Globus pallidus (tissue), 1 donor: Measurements from ENCODE around the gene PHLDB2.

Source experiments
- DNase-seq: peaks from one replicate; pipeline ENCODE4 v3.0.0-alpha.2; 2015; ENCODE audit warnings: low spot score

The PHLDB2 gene

GRCh38 chr3:111884411-111885018 lies 25.4 kb downstream of the PHLDB2 start:
- no peak for DNase-seq

DNA sequence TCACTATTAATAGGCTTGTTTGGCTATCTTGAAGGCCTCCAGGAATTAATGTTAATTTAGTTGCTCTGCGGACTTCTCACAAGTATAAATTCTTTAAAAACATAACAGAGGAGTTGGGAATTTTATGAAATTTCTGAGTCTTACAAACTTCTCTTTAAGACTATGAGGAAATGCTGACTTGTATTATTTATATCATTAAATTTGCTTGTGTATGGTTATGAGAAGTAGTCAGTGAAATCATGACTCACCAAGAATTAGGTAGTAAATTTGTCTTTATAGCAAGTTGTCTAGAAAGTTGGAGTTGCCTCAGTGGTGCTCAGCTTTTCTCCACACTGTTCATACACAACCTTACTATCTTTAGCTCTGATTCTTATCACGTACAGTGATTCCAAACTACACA lies 26.5 kb downstream of the PHLDB2 start:
- DNase-seq, result no peak

GRCh38 chr3:111890051-111890580 lies 31.1 kb downstream of the PHLDB2 start:
- no peak for DNase-seq

- DNase-seq, result no peak
These were observed 33.0 kb downstream of the PHLDB2 start for GRCh38 chr3:111892070-111892469.

- DNase-seq, result peak; percentile 45
These were observed 36.0 kb downstream of the PHLDB2 start for GRCh38 chr3:111895071-111895470.

DNA sequence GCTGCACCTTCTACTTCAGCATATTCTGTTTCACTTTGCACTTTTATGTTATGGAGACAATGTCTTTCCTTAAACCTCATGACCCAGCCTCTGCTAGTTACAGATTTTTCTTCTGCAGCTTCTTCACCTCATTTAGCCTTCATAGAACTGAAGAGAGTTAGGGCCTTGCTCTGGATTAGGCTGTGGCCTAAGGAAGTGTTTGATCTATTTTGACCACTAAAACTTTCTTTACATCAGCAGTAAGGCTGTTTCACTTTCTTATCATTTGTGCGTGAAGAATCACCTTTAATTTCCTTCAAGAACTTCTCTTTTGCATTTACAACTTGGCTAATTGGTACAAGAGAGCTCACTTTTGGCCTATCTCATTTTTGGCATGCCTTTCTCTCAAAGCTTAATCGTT lies 40.9 kb downstream of the PHLDB2 start:
- DNase-seq, result no peak

GRCh38 chr3:111901637-111902036 lies 42.6 kb downstream of the PHLDB2 start:
- no peak for DNase-seq

DNA sequence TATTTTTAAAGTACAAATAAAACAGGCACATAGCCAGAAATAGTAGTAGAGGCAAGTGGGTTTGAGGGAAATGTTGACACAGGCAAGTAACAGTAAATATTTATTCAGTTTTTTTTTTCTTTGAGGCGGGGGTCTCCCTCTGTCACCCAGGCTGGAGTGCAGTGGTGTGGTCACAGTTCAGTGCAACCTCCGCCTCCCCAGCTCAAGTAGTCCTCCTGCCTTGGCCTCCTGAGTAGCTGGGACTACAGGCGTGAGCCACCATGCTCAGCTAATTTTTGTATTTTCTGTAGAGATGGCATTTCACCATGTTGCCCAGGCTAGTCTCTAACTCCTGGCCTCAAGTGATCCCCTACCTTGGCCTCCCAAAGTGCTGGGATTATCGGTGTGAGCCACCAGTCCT lies 43.5 kb downstream of the PHLDB2 start:
- no peak for DNase-seq

DNA sequence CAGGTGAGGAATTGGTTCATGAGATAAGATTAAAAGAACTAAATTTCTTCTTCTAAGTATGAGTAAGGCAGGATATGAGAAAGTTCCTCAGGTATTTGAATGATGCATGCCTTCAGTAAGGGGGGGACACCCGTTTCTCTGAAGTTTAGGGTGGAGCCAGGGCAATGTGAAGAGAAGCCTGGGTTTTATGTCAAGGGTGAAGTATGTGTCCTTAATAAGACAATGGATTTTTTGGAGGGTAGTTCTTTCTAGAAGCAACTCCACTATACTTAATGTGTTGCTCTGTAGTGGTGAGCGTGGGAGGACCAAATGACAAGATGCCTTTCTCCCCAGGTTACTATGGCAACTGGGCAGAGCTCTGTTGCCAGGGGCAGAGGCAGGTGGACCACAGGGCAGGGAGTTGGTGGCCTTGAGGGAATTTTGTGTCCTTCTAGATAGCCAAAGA lies 44.0 kb downstream of the PHLDB2 start:
- DNase-seq, result no peak

DNA sequence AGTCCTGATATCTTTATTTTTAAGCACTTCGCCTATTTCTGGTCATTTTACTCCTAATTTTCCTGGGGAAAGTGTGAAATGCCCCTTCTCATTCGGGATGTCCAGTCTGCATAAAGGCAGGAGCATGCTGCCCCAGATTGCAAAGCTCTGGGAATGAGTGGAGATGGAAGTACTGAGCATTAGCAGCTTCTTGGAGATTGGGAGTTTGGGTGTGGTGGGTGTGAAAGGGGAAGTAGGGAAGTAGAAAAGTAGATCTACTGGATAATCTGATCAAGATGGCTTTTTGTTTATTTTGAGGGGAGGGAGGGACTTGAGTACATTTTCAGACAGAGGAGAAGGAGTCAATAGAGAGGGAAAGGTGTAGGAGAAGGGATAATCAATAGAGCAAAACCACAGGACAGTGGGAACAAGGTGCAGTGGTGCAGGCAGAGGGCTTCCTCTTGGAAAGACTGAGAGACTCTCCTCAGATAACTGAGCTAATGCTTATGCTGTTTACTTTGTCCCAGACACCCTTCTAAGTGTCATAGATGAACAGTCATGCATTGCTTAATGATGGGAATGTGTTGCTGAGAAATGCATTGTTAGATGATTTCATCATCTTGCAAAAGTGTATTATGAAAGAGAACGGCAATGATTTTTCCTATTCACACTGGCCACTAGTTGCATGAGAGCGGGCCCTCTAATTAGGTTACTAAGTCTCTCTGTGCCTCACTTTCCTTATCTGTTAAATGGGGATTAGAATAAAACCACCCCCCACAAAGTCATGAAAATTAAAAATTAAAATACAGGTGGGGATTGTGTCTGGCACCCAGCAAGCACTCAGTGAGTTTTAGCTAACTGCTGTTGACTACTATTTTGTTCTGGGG lies 45.5 kb downstream of the PHLDB2 start:
- DNase-seq, result no peak

DNA sequence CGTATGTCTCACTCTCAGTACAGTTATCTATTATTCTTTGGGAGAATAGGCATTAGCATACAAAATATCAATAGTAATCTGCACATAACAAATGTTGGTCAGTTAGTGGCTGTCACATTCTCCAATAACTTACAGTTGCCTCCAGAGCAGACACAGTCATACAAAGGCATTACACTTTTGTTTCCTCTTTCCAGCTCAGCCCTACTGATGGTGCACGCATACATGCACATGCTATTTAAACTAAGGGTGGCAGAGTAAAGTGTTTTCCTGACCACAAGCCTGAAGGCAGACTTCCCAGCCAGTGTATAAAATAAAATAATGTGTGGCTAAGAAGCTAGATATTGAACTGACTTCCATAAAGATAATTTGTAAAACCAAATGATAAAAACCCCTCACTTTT lies 47.6 kb downstream of the PHLDB2 start:
- DNase-seq, result no peak

DNA sequence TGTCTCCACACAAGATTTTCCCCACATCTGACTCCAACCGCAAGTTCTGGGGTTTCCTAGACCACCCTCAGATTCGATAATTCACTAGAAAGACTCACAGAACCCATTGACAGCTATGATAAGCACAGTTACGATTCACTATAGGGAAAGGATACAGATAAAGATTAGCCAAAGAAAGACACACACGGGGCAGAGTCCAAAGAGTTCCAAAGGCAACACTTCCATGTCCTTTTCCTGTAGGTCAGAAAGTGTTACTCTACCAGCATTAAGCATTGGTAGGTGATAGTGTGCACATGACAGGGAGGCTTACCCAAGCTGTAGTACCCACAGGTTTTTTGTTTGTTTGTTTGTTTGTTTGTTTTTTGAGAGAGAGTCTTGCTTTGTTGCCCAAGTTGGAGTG lies 48.1 kb downstream of the PHLDB2 start:
- DNase-seq, result no peak

- DNase-seq, result no peak
These were observed 51.7 kb downstream of the PHLDB2 start for GRCh38 chr3:111910806-111911205.

DNA sequence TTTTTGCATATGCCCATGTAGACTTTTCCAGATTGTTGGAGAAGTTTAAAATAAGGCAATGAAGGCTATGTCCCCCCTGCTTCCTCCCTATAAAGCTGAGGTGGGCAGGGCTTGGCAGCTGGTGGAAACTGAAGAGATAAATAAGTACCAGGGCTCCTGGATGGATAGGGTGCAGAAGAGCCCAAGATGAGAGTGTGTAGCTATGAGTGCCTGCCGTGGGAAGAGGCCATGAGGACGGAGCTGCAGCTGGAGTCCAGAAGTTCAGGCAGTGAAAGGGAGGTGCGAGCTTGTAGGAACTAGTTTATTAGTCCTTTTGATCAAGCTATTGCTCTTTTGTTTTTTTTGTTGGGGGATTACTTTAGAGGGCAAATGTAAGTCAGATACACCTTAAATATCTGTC lies 52.4 kb downstream of the PHLDB2 start:
- no peak for DNase-seq

DNA sequence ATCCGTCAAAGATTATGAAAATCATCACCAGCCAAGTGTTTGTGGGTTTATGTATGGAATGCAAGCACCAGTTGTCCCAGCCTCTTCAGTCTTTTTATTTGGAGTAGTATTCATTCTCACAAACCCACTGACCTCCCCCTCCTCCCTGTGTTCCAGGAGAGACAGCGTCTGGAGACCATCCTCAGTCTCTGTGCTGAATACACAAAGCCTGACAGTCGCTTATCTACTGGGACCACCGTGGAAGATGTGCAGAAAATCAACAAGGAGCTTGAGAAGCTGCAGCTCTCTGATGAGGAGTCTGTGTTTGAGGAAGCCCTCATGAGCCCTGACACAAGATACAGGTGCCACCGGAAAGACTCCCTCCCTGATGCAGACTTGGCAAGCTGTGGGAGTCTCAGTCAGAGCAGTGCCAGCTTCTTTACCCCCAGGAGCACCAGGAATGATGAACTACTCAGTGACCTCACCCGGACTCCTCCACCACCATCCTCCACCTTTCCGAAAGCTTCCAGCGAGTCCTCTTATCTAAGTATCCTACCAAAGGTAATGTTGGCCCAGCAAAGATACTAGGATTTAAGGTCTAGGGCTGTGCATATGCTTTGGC lies 54.2 kb downstream of the PHLDB2 start:
- DNase-seq, result no peak

- DNase-seq, result no peak
These were observed 56.8 kb downstream of the PHLDB2 start for GRCh38 chr3:111915905-111916304.

GRCh38 chr3:111917300-111917699 lies 58.2 kb downstream of the PHLDB2 start:
- DNase-seq, result no peak

- DNase-seq, result no peak
These were observed 60.5 kb downstream of the PHLDB2 start for GRCh38 chr3:111919370-111920065.

DNA sequence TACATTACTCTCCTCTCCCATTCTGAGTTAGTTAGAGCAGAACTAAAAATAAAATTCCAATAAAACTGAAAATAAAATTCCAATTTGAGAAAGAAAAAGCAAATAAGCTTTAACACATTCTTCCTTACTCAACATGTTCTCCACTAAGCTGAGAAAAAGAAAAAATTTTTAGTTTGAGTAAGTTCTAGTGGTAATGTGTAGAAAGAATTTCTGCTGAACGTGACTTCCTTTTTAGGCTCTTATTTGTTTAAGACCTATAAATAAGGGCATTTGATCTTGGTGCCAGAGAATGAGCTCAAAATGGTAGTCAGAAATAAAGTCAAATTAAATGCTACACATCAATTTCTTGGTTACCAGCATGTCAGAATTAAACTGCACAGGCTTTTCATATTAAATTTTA lies 62.1 kb downstream of the PHLDB2 start:
- no peak for DNase-seq

- DNase-seq, result no peak
These were observed 64.2 kb downstream of the PHLDB2 start for GRCh38 chr3:111923095-111923771.

GRCh38 chr3:111923806-111924205 lies 64.7 kb downstream of the PHLDB2 start:
- DNase-seq, result no peak

GRCh38 chr3:111924283-111924682 lies 65.2 kb downstream of the PHLDB2 start:
- DNase-seq, result no peak
